ENCODE measurements around the gene ALDH9A1. TPM values are rescaled to one million over a fixed set of nuclear protein-coding genes. Genes with fewer than 3 reads are reported as not detected.
A peak's percentile ranks its signal among the peaks of the same experiment; 100 is the strongest.

Gene ALDH9A1
- polyA plus RNA-seq, 1 experiment, result 43.8 TPM

- H3K27me3 ChIP-seq (ENCODE audit: control insufficient read depth, insufficient read depth, low read length), result no peaks in the 10 kb centered on the region
- ChIA-PET CTCF (no interaction called here), POLR2A (no interaction called here)
- H3K4me3 ChIP-seq (ENCODE audit: low read depth, low read length), result peak overlapping the region; percentile 82
- no peak for DNase-seq (ENCODE audit: low read depth)
- no peaks in the 10 kb centered on the region for H3K36me3 ChIP-seq (ENCODE audit: control insufficient read depth, insufficient read depth, low read length)
- no peak for TF ChIP-seq CTCF (IDR thresholded peaks at IDR 0.05; ENCODE audit: insufficient read depth, low read depth, low read length)
Measured at GRCh38 chr1:165632152-165632469, 66.3 kb downstream of the ALDH9A1 start.

- POLR2A ChIA-PET, result no interaction called here
- CTCF ChIA-PET, result interaction anchor here (1.1 kb wide), 1 partner anchor 29 kb away, joined by 4 read pairs; no protein-coding TSS in a partner anchor
- peak; percentile 41 for TF ChIP-seq CTCF (IDR thresholded peaks at IDR 0.05; ENCODE audit: insufficient read depth, low read depth, low read length)
Measured at GRCh38 chr1:165631342-165632151, 66.8 kb downstream of the ALDH9A1 start.

GRCh38 chr1:165630629-165631341 lies 67.6 kb downstream of the ALDH9A1 start, which contains the start of gene MGST3:
TSS of gene MGST3 (plus strand) at chr1:165631234. CDS start at chr1:165649848, 18,614 bp downstream.
- no peaks in the 10 kb centered on the region for H3K27me3 ChIP-seq (ENCODE audit: control insufficient read depth, insufficient read depth, low read length)
- H3K36me3 ChIP-seq (ENCODE audit: control insufficient read depth, insufficient read depth, low read length), result no peaks in the 10 kb centered on the region
- peak; percentile 82 for DNase-seq (ENCODE audit: low read depth)
- ChIA-PET POLR2A (no interaction called here), CTCF (interaction anchor here (1.1 kb wide), 1 partner anchor 28 kb away, joined by 4 read pairs; no protein-coding TSS in a partner anchor)
- peak within 1 kb of the TSS; percentile 82 for H3K4me3 ChIP-seq (ENCODE audit: low read depth, low read length)
- no peak for TF ChIP-seq CTCF (IDR thresholded peaks at IDR 0.05; ENCODE audit: insufficient read depth, low read depth, low read length)

More at GRCh38 chr1:165631342-165632151, 66.8 kb downstream of the ALDH9A1 start:
- H3K4me3 ChIP-seq (ENCODE audit: low read depth, low read length), result peak overlapping the region; percentile 82
- no peaks in the 10 kb centered on the region for H3K27me3 ChIP-seq (ENCODE audit: control insufficient read depth, insufficient read depth, low read length)
- DNase-seq (ENCODE audit: low read depth), result peak; percentile 53
- no peaks in the 10 kb centered on the region for H3K36me3 ChIP-seq (ENCODE audit: control insufficient read depth, insufficient read depth, low read length)

DNA sequence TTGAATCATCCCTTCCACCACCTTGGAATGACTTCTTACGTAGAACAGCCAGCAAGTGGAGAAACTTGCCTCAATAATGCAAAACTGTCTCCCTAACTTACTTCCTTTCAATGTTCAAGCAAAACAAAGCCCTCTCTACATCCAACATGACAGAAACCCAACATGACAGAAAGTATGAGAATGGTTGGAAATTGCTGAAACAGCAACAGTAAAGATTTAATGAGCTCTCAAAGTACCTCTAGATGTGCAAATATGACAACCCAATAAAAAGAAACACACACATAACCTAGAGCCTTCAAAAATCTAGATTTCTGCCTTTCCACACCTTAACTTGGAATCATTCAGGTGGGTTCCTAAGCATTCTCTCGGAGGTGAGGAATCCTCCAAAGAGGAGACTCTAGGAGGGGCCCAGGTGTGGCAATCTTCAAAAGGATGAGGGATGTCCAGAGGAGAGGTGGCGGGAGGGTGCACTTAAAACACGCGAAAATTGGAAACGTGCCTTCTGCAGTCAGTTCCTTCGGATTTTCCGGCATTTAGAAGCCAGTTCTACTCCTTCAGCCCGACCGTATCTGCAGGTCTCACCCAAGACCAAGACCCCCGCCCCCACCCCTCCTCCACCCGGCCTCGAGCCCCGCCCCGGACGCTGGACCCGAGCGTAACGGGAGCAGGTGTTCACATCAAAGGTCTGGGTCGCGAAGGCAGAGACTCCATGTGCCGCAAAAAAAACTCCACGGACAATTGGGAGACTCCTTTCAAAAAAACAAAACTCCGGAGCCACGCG lies 68.3 kb downstream of the ALDH9A1 start:
- DNase-seq (ENCODE audit: low read depth), result no peak
- CTCF ChIA-PET, result interaction anchor here (1.1 kb wide), 1 partner anchor 28 kb away, joined by 4 read pairs; no protein-coding TSS in a partner anchor
- POLR2A ChIA-PET, result no interaction called here
- H3K27me3 ChIP-seq (ENCODE audit: control insufficient read depth, insufficient read depth, low read length), result no peaks in the 10 kb centered on the region
- no peak for TF ChIP-seq CTCF (IDR thresholded peaks at IDR 0.05; ENCODE audit: insufficient read depth, low read depth, low read length)
- no peaks in the 10 kb centered on the region for H3K36me3 ChIP-seq (ENCODE audit: control insufficient read depth, insufficient read depth, low read length)
- peak overlapping the region; percentile 82 for H3K4me3 ChIP-seq (ENCODE audit: low read depth, low read length)

Measured in BJ (cell line).